PC-9 (cell line): Measurements from ENCODE around the gene PTX4.

Experiments used
- CTCF ChIP-seq: fragments of 200-600 bp; sonication (generic); conservative IDR thresholded peaks from 2 replicates; pipeline ENCODE4 v1.6.1; 2017; ENCODE audit warnings: mixed run types, antibody characterized with exemption, mild to moderate bottlenecking, moderate library complexity
- EZH2 ChIP-seq: fragments of 200-600 bp; sonication (generic); IDR thresholded peaks from 2 replicates; pipeline ENCODE4 v1.8.0; 2017; ENCODE audit warnings: antibody characterized with exemption, low read depth

GRCh38 chr16:1465567-1465915 is 23.2 kb downstream of the PTX4 start:
- TF ChIP-seq CTCF (no peak), EZH2 (no peak)
